Naive thymus-derived CD4-positive, alpha-beta T cell (primary cell): ENCODE data around the gene SELPLG. TPM values are rescaled to one million over a fixed set of nuclear protein-coding genes. Genes with fewer than 3 reads are reported as not detected.
A peak's percentile ranks its signal among the peaks of the same experiment; 100 is the strongest.

ENCODE experiments used
- ATAC-seq: fragments of 150-1000 bp; cut with Tn5 transposase; 2 replicates; pipeline ENCODE4 v1.10.0; 2021; ENCODE audit warnings: mild to moderate bottlenecking, moderate library complexity
- CTCF ChIA-PET: fragments of 350-600 bp; sonication (Branson Sonifier 250); formaldehyde crosslinking; loops from one replicate; lab custom pipeline; 2021; ENCODE audit warnings: antibody characterized with exemption; lab: Charles Lee
- POLR2A ChIA-PET: fragments of 350-600 bp; sonication (Branson Sonifier 250); formaldehyde crosslinking; loops from one replicate; lab custom pipeline; 2021; ENCODE audit warnings: antibody characterized with exemption, inconsistent platforms; lab: Charles Lee
- DNase-seq, 9 donors: peaks; one replicate each; pipeline versions ENCODE4 v3.0.0 to v3.0.0-alpha.2; 2020 to 2022; ENCODE audit warnings: mixed read lengths in 1 of 9
- H3K27ac ChIP-seq: one replicate; pipeline ENCODE4 v1.7.0; 2013; ENCODE audit warnings: mild to moderate bottlenecking, low read depth, low read length, moderate library complexity
- H3K27me3 ChIP-seq, 2 donors: one replicate each; pipeline ENCODE4 v1.7.0; 2013; ENCODE audit warnings: low read length in 2 of 2, mild to moderate bottlenecking in 2 of 2, moderate library complexity in 2 of 2; ENCODE audit not compliant: control insufficient read depth in 2 of 2, insufficient read depth in 2 of 2
- H3K36me3 ChIP-seq, 3 experiments: 1 replicate in 2 of 3; 2 replicates in 1 of 3; pipeline ENCODE4 v1.7.0; 2013; ENCODE audit warnings: low read length in 3 of 3, mild to moderate bottlenecking in 3 of 3, moderate library complexity in 1 of 3; ENCODE audit not compliant: insufficient read depth in 3 of 3, control insufficient read depth in 2 of 3
- H3K4me1 ChIP-seq, 2 donors: one replicate each; pipeline ENCODE4 v1.7.0; 2013; ENCODE audit warnings: low read length in 2 of 2, mild to moderate bottlenecking in 2 of 2, moderate library complexity in 1 of 2; ENCODE audit not compliant: control insufficient read depth in 2 of 2, insufficient read depth in 2 of 2
- H3K4me3 ChIP-seq: 2 replicates; pipeline ENCODE4 v1.7.0; 2013; ENCODE audit warnings: mild to moderate bottlenecking, low read length
- H3K9me3 ChIP-seq, 3 experiments: 1 replicate in 2 of 3; 2 replicates in 1 of 3; pipeline ENCODE4 v1.7.0; 2013; ENCODE audit warnings: low read length in 3 of 3; ENCODE audit not compliant: control insufficient read depth in 2 of 3
- H3K27ac Mint-ChIP-seq, 9 donors: one replicate each; pipeline ENCODE4 v1.8.0; 2020 to 2022; ENCODE audit warnings: mixed read lengths in 9 of 9, mild to moderate bottlenecking in 8 of 9, moderate library complexity in 5 of 9, inconsistent platforms in 2 of 9
- H3K27me3 Mint-ChIP-seq, 5 donors: one replicate each; pipeline ENCODE4 v1.8.0; 2021 to 2022; ENCODE audit warnings: mixed read lengths in 5 of 5, mild to moderate bottlenecking in 1 of 5
- H3K36me3 Mint-ChIP-seq, 5 donors: one replicate each; pipeline ENCODE4 v1.8.0; 2020 to 2022; ENCODE audit warnings: mixed read lengths in 5 of 5, mild to moderate bottlenecking in 3 of 5, inconsistent platforms in 1 of 5
- H3K4me1 Mint-ChIP-seq, 7 donors: one replicate each; pipeline ENCODE4 v1.8.0; 2020 to 2022; ENCODE audit warnings: mixed read lengths in 7 of 7, mild to moderate bottlenecking in 3 of 7, inconsistent platforms in 1 of 7
- H3K4me3 Mint-ChIP-seq, 10 donors: one replicate each; pipeline ENCODE4 v1.8.0; 2020 to 2022; ENCODE audit warnings: mild to moderate bottlenecking in 10 of 10, mixed read lengths in 10 of 10, moderate library complexity in 6 of 10, inconsistent platforms in 2 of 10
- H3K9me3 Mint-ChIP-seq, 11 donors: one replicate each; pipeline ENCODE4 v1.8.0; 2020 to 2022; ENCODE audit warnings: mixed read lengths in 11 of 11, mild to moderate bottlenecking in 4 of 11, inconsistent platforms in 1 of 11, moderate library complexity in 1 of 11
- intact Hi-C, 2 donors: fragments of 100-400 bp; cut with micrococcal nuclease; formaldehyde crosslinking; loops; one replicate each; pipeline ENCODE4 v1.15.1; 2023
- polyA plus RNA-seq, 2 donors: library from polyadenylated mRNA; unstranded; fragments of 300-500 nt; fragmentation: Illumina TruSeq; gene quantifications; one replicate each; pipeline ENCODE4 v1.2.3, GENCODE V29; 2021
- total RNA-seq, 6 experiments: library from RNA in 5 of 6; stranded (reverse) in 5 of 6; gene quantifications; 1 replicate in 5 of 6; 2 replicates in 1 of 6; pipeline ENCODE4 v1.2.3 and lab custom pipeline; 2021 to 2026

The SELPLG gene
- total RNA-seq (100 to 1,000 TPM in 4 of 5 experiments, 10 to 100 TPM in 1; 54.3 to 217 (median 154) TPM), polyA plus RNA-seq (100 to 1,000 TPM; 530 to 831 TPM), total RNA-seq (lab: John Stamatoyannopoulos, UW) (126 reads per million, percentile 88 among the genes with 10 or more reads in this experiment)

- Histone ChIP-seq H3K27me3 (no peaks in the 10 kb centered on the region), H3K36me3 (peaks cover 0 to 5% (median 0%) of the 10 kb centered on the region in 3 experiments), H3K4me3 (peak within 1 kb of the TSS; percentile 98), H3K27ac (peak within 1 kb of the TSS; percentile 89), H3K4me1 (peaks cover 50 to 53% of the 10 kb centered on the region in 2 donors), H3K9me3 (no peaks in the 10 kb centered on the region)
- H3K36me3 Mint-ChIP-seq = peaks cover 4 to 37% (median 9%) of the 10 kb centered on the region in 5 donors
- POLR2A ChIA-PET = interaction anchor here (0.6 to 12.6 kb wide), 14 partner anchors 9 to 1941 kb away, joined by 3 to 200 read pairs (median 5); partner anchors contain the start of genes ISCU, SART3 and SSH1
- CTCF ChIA-PET = interaction anchor here (0.7 to 10.6 kb wide), 8 partner anchors 13 to 169 kb away, joined by 3 to 149 read pairs (median 14); partner anchors contain the start of genes ISCU and SART3
- DNase-seq (peak; percentile 70 to 96 (median 93)), ATAC-seq (peak; percentile 83)
- H3K9me3 Mint-ChIP-seq = peaks cover 0 to 4% (median 0%) of the 10 kb centered on the region in 11 donors
- H3K4me3 Mint-ChIP-seq = peak within 1 kb of the TSS; percentile 90 to 100 (median 99)
- intact Hi-C loops = loop anchor here (1.0 to 10.0 kb wide), 11 partner anchors 15 to 1539 kb away; partner anchors contain the start of genes CORO1C (in 2 of the 2), CRY1 (in 1 of the 2), FICD (in 1 of the 2) and GLTP (in 1 of the 2)
- H3K4me1 Mint-ChIP-seq = peaks cover 50 to 73% (median 66%) of the 10 kb centered on the region in 7 donors
- H3K27me3 Mint-ChIP-seq = no peaks in the 10 kb centered on the region
- peak within 1 kb of the TSS; percentile 95 to 100 (median 98) for H3K27ac Mint-ChIP-seq
Observed at GRCh38 chr12:108633534-108634248, at the start of gene SELPLG. SELPLG (minus strand) TSS chr12:108633894; CDS start chr12:108624307, 9,587 bp downstream.

GRCh38 chr12:108681317-108681716, 47.6 kb upstream of the SELPLG start:
- Histone ChIP-seq H3K36me3 (no peaks in the 10 kb centered on the region), H3K9me3 (no peaks in the 10 kb centered on the region), H3K4me3 (no peak overlapping the region), H3K27me3 (no peaks in the 10 kb centered on the region), H3K27ac (no peak overlapping the region), H3K4me1 (no peaks in the 10 kb centered on the region)
- Mint-ChIP-seq H3K27ac (no peak overlapping the region), H3K4me3 (no peak overlapping the region), H3K36me3 (peaks cover 0 to 13% (median 6%) of the 10 kb centered on the region in 5 donors), H3K4me1 (peaks cover 0 to 19% (median 0%) of the 10 kb centered on the region in 7 donors), H3K27me3 (no peaks in the 10 kb centered on the region), H3K9me3 (no peaks in the 10 kb centered on the region)
- intact Hi-C loops = loop anchor here in 1 of 2 donors (2.0 kb wide), 1 partner anchor 15 kb away; no protein-coding TSS in a partner anchor
- ChIA-PET CTCF (no interaction called here), POLR2A (no interaction called here)
- DNase-seq (no peak), ATAC-seq (no peak)

GRCh38 chr12:108679106-108679681, 45.5 kb upstream of the SELPLG start:
- Mint-ChIP-seq H3K36me3 (peaks cover 4 to 19% (median 14%) of the 10 kb centered on the region in 5 donors), H3K4me3 (no peak overlapping the region), H3K4me1 (peaks cover 0 to 20% (median 0%) of the 10 kb centered on the region in 7 donors), H3K9me3 (no peaks in the 10 kb centered on the region), H3K27ac (no peak overlapping the region), H3K27me3 (no peaks in the 10 kb centered on the region)
- Histone ChIP-seq H3K9me3 (no peaks in the 10 kb centered on the region), H3K27ac (no peak overlapping the region), H3K4me3 (no peak overlapping the region), H3K36me3 (no peaks in the 10 kb centered on the region), H3K4me1 (no peaks in the 10 kb centered on the region), H3K27me3 (no peaks in the 10 kb centered on the region)
- no peak for ATAC-seq
- DNase-seq = no peak
- intact Hi-C loops = loop anchor here in 1 of 2 donors (1.0 kb wide), 1 partner anchor 12 kb away; no protein-coding TSS in a partner anchor
- POLR2A ChIA-PET = interaction anchor here (0.7 kb wide), 1 partner anchor 11 kb away, joined by 3 read pairs; no protein-coding TSS in a partner anchor
- CTCF ChIA-PET = interaction anchor here (0.5 to 1.1 kb wide), 3 partner anchors 8 to 54 kb away, joined by 3 to 4 read pairs (median 3); no protein-coding TSS in a partner anchor

- H3K27ac Mint-ChIP-seq = no peak overlapping the region
- peaks cover 0 to 15% (median 0%) of the 10 kb centered on the region in 7 donors for H3K4me1 Mint-ChIP-seq
- H3K4me3 Mint-ChIP-seq = no peak overlapping the region
- Histone ChIP-seq H3K4me3 (no peak overlapping the region), H3K27me3 (no peaks in the 10 kb centered on the region), H3K4me1 (no peaks in the 10 kb centered on the region), H3K27ac (no peak overlapping the region), H3K36me3 (no peaks in the 10 kb centered on the region), H3K9me3 (no peaks in the 10 kb centered on the region)
- intact Hi-C loops = no loop called here
- no peaks in the 10 kb centered on the region for H3K9me3 Mint-ChIP-seq
- ATAC-seq = no peak
- DNase-seq = no peak
- H3K36me3 Mint-ChIP-seq = peaks cover 4 to 19% (median 14%) of the 10 kb centered on the region in 5 donors
- POLR2A ChIA-PET = no interaction called here
- CTCF ChIA-PET = no interaction called here
- H3K27me3 Mint-ChIP-seq = no peaks in the 10 kb centered on the region
Observed at GRCh38 chr12:108678104-108678730, 44.5 kb upstream of the SELPLG start.

GRCh38 chr12:108677381-108677780, 43.7 kb upstream of the SELPLG start:
- ChIA-PET POLR2A (no interaction called here), CTCF (interaction anchor here (0.6 kb wide), 1 partner anchor 277 kb away, joined by 3 read pairs; no protein-coding TSS in a partner anchor)
- H3K4me1 Mint-ChIP-seq = peaks cover 0 to 15% (median 0%) of the 10 kb centered on the region in 7 donors
- DNase-seq (no peak), ATAC-seq (no peak)
- H3K27me3 Mint-ChIP-seq = no peaks in the 10 kb centered on the region
- no peaks in the 10 kb centered on the region for H3K9me3 Mint-ChIP-seq
- no peaks in the 10 kb centered on the region for H3K9me3 ChIP-seq
- intact Hi-C loops = no loop called here
- H3K36me3 Mint-ChIP-seq = peaks cover 4 to 19% (median 14%) of the 10 kb centered on the region in 5 donors
- no peak overlapping the region for H3K27ac ChIP-seq
- H3K4me3 Mint-ChIP-seq = no peak overlapping the region
- H3K27ac Mint-ChIP-seq = no peak overlapping the region
- H3K36me3 ChIP-seq = no peaks in the 10 kb centered on the region
- no peaks in the 10 kb centered on the region for H3K4me1 ChIP-seq
- no peak overlapping the region for H3K4me3 ChIP-seq
- no peaks in the 10 kb centered on the region for H3K27me3 ChIP-seq

GRCh38 chr12:108676707-108677106, 43.0 kb upstream of the SELPLG start:
- no peak overlapping the region for H3K4me3 ChIP-seq
- no peaks in the 10 kb centered on the region for H3K4me1 ChIP-seq
- intact Hi-C loops = no loop called here
- H3K36me3 ChIP-seq = no peaks in the 10 kb centered on the region
- ChIA-PET POLR2A (no interaction called here), CTCF (no interaction called here)
- no peaks in the 10 kb centered on the region for H3K27me3 ChIP-seq
- no peak overlapping the region for H3K27ac Mint-ChIP-seq
- no peaks in the 10 kb centered on the region for H3K9me3 ChIP-seq
- DNase-seq (no peak), ATAC-seq (no peak)
- no peak overlapping the region for H3K27ac ChIP-seq
- H3K36me3 Mint-ChIP-seq = peaks cover 4 to 19% (median 14%) of the 10 kb centered on the region in 5 donors
- no peaks in the 10 kb centered on the region for H3K27me3 Mint-ChIP-seq
- no peak overlapping the region for H3K4me3 Mint-ChIP-seq
- peaks cover 0 to 15% (median 0%) of the 10 kb centered on the region in 7 donors for H3K4me1 Mint-ChIP-seq
- H3K9me3 Mint-ChIP-seq = no peaks in the 10 kb centered on the region
